ENCODE measurements around the gene GRPEL1. TPM values are rescaled to one million over a fixed set of nuclear protein-coding genes. Genes with fewer than 3 reads are reported as not detected.

The GRPEL1 gene
- total and polyA plus RNA-seq, 2 of the 8 experiments (the other 6 are each of a cell fraction or from before 2014, with no cell fraction given): 13.5 to 39.9 TPM

DNA sequence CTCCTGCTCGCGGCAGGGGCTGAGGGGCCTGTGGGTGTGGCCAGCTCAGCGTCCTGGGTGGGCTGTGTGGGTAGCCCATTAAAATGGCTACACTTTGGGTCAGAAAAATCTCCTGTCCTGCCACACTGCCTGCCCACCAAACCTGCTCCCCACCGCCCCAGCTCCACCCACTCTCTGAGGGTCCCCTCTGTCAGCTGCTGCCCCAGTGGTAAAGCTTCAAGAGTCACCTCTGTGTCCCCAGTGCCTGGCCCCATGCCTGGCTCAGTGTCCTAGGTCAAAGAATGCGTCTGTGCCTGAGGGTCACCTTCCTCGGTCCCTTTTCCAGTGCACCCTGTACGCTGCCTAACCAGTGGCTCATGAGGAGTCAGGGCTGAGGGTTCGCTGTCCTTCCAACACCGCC is 49.6 kb downstream of the GRPEL1 start (continued):
- TF ChIP-seq, protein P1, sequence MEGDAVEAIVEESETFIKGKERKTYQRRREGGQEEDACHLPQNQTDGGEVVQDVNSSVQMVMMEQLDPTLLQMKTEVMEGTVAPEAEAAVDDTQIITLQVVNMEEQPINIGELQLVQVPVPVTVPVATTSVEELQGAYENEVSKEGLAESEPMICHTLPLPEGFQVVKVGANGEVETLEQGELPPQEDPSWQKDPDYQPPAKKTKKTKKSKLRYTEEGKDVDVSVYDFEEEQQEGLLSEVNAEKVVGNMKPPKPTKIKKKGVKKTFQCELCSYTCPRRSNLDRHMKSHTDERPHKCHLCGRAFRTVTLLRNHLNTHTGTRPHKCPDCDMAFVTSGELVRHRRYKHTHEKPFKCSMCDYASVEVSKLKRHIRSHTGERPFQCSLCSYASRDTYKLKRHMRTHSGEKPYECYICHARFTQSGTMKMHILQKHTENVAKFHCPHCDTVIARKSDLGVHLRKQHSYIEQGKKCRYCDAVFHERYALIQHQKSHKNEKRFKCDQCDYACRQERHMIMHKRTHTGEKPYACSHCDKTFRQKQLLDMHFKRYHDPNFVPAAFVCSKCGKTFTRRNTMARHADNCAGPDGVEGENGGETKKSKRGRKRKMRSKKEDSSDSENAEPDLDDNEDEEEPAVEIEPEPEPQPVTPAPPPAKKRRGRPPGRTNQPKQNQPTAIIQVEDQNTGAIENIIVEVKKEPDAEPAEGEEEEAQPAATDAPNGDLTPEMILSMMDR (IDR thresholded peaks at IDR 0.05; ENCODE audit: control extremely low read depth in 1 of 3, insufficient read depth in 1 of 3, low read depth in 1 of 3, low read length in 3 of 3): no peak
- no peak for TF ChIP-seq ZNF274 (IDR thresholded peaks at IDR 0.05; ENCODE audit: borderline replicate concordance, extremely low read depth, low read length)
- TF ChIP-seq JUN (IDR thresholded peaks at IDR 0.05; ENCODE audit: low read depth, low read length): no peak
- TF ChIP-seq BRCA1 (IDR thresholded peaks at IDR 0.05; ENCODE audit: low read depth, low read length): no peak
